ENCODE results near the gene HDC. TPM values are rescaled to one million over a fixed set of nuclear protein-coding genes. Genes with fewer than 3 reads are reported as not detected.

Gene HDC
- total and polyA plus RNA-seq, 2 of the 13 experiments (the other 11 are each of a cell fraction or from before 2014, with no cell fraction given): not detected

GRCh38 chr15:50312636-50313035 is 47.1 kb upstream of the HDC start:
- no peak for TF ChIP-seq CBFB (CRISPR knock-in tag; IDR thresholded peaks at IDR 0.05)
- TF ChIP-seq MAFF (IDR thresholded peaks at IDR 0.05; ENCODE audit: low read depth, low read length): no peak
- no peak for TF ChIP-seq SOX5 (CRISPR knock-in tag; IDR thresholded peaks at IDR 0.05; ENCODE audit: borderline replicate concordance)
- no peak for TF ChIP-seq FOSL1 (CRISPR knock-in tag; IDR thresholded peaks at IDR 0.05; ENCODE audit: borderline replicate concordance)
- TF ChIP-seq ISX (CRISPR knock-in tag; conservative IDR thresholded peaks at IDR 0.05): no peak
- TF ChIP-seq ZNF501 (CRISPR knock-in tag; IDR thresholded peaks at IDR 0.05): no peak
- TF ChIP-seq ZNF841 (CRISPR knock-in tag; IDR thresholded peaks at IDR 0.05; ENCODE audit: borderline replicate concordance): no peak
- TF ChIP-seq SKI (IDR thresholded peaks at IDR 0.05; ENCODE audit: partially characterized antibody): no peak
- no peak for TF ChIP-seq GTF3A (CRISPR knock-in tag; conservative IDR thresholded peaks at IDR 0.05)
- no peak for TF ChIP-seq ZNF883 (CRISPR knock-in tag; IDR thresholded peaks at IDR 0.05; ENCODE audit: not compliant biosample characterization)
- TF ChIP-seq ZNF790 (CRISPR knock-in tag; IDR thresholded peaks at IDR 0.05; ENCODE audit: borderline replicate concordance): no peak
- no peak for TF ChIP-seq FOXA1 (IDR thresholded peaks at IDR 0.05)
- TF ChIP-seq FOXA1 (CRISPR knock-in tag; IDR thresholded peaks at IDR 0.05): no peak
- no peak for TF ChIP-seq ZMYM4 (CRISPR knock-in tag; IDR thresholded peaks at IDR 0.05)
- no peaks in the 10 kb centered on the region for H3K4me1 ChIP-seq (ENCODE audit: insufficient read depth, low read length)
- no peak overlapping the region for H3K9ac ChIP-seq (ENCODE audit: insufficient read depth, low read depth, low read length)
- H3K4me3 ChIP-seq (replicated peaks in 1 of 3; ENCODE audit: insufficient read depth in 1 of 3, low read depth in 2 of 3, low read length in 3 of 3): no peak overlapping the region
- in situ Hi-C loops (cut with HindIII; ENCODE audit: extremely low pct_ligation_motif_present, low pct_unique_long_range_greater_than_20kb): loop anchor here (10.0 kb wide), 1 partner anchor 128 kb away; the partner anchor contains the start of gene SLC27A2
- ATAC-seq (no peak), FAIRE-seq (no peak), DNase-seq (ENCODE audit: low spot score) (no peak)
- CTCF ChIA-PET (ENCODE audit: low intra/inter-chr PET ratio, low total read pairs): interaction anchor here (2.0 kb wide), 1 partner anchor 164 kb away, joined by 5 read pairs; no protein-coding TSS in a partner anchor
- no peak overlapping the region for H3K4me2 ChIP-seq (ENCODE audit: low read depth, low read length)
- H3K9me3 ChIP-seq (ENCODE audit: low read length): no peaks in the 10 kb centered on the region
- H3K27ac ChIP-seq (ENCODE audit: extremely low read length, insufficient read depth, low read length): no peak overlapping the region
- POLR2A ChIA-PET: no interaction called here
- H2AFZ ChIP-seq (ENCODE audit: low read length): no peak overlapping the region
- no peaks in the 10 kb centered on the region for H4K20me1 ChIP-seq (ENCODE audit: insufficient read depth, low read length)
- no peaks in the 10 kb centered on the region for H3K27me3 ChIP-seq (ENCODE audit: control insufficient read depth in 1 of 2, insufficient read depth in 2 of 2, low read length in 2 of 2)
- BruUV-seq (replicated peaks): no TSS peak
- intact Hi-C loops (cut with micrococcal nuclease; ENCODE audit: unreplicated experiment): no loop called here
- H3K79me2 ChIP-seq (ENCODE audit: insufficient read depth, low read length): peaks cover 2% of the 10 kb centered on the region
- 98% methylated on average over 2 of the region's 2 CpGs for WGBS (ENCODE audit: low lambda C conversion rate)
- H3K36me3 ChIP-seq (replicated peaks in 1 of 2; ENCODE audit: control insufficient read depth in 1 of 2, insufficient read depth in 2 of 2, low read length in 2 of 2): peaks cover 2 to 6% of the 10 kb centered on the region in 2 experiments; a peak in 4 of 5 replicates
